ENCODE measurements around the gene BACE2. TPM values are rescaled to one million over a fixed set of nuclear protein-coding genes. Genes with fewer than 3 reads are reported as not detected.

BACE2 gene
- total and polyA plus RNA-seq, 2 of the 4 experiments (the other 2 are of a cell fraction): 17.0 to 35.5 TPM

DNA sequence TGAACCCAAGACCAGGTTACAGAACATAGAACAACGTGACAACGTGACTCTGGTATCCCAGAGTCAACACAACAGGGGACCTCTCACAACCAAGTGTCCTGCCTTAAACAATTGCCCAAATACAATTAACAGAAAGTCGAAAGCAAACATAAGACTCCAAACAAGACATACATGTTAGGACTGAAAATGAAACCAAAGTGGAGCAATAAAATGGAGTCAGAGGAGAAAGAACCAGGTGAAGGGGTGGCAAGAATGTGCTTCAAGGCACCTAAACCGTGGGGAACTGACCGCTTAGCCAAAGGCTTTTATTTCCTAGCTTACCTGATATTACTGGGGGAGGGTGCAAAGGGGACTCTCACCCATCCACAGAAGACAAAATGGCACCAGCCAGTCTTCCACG is 17.8 kb downstream of the BACE2 start:
- no peak overlapping the region for H3K18ac ChIP-seq (ENCODE audit: low read depth, low read length)
- H3K4ac ChIP-seq (ENCODE audit: low read depth, low read length): no peak overlapping the region
- no peak overlapping the region for H3K23ac ChIP-seq (ENCODE audit: low read depth, low read length)
- H2AFZ ChIP-seq (replicated peaks; ENCODE audit: low read length, poor library complexity): no peak overlapping the region
- CTCF ChIA-PET: no interaction called here
- H3K9me1 ChIP-seq (ENCODE audit: insufficient read depth, low read length): no peaks in the 10 kb centered on the region
- WGBS, 2 experiments (ENCODE audit: extremely low coverage in 2 of 2, insufficient read length in 1 of 2): no CpG with 5 or more reads among the region's 6 CpGs
- no peak overlapping the region for H3K14ac ChIP-seq (replicated peaks; ENCODE audit: low read depth, low read length)
- no peak overlapping the region for H4K91ac ChIP-seq (ENCODE audit: insufficient read depth, low read depth, low read length)
- intact Hi-C loops (cut with micrococcal nuclease): no loop called here
- peaks cover 3% of the 10 kb centered on the region for H3K4me1 ChIP-seq (ENCODE audit: control insufficient read depth, insufficient read depth, low read length)
- no peaks in the 10 kb centered on the region for H3K79me1 ChIP-seq (ENCODE audit: low read depth in 1 of 2, low read length in 2 of 2)
- BruUV-seq (replicated peaks): no TSS peak
- no peak overlapping the region for H2AK5ac ChIP-seq (ENCODE audit: low read depth, low read length)
- no peak for DNase-seq
- no peak overlapping the region for H2BK120ac ChIP-seq (ENCODE audit: low read depth, low read length)
- H3K36me3 ChIP-seq (ENCODE audit: control insufficient read depth, insufficient read depth, low read length): no peaks in the 10 kb centered on the region
- H4K5ac ChIP-seq (ENCODE audit: low read depth, low read length): no peak overlapping the region
- no peak overlapping the region for H3K4me2 ChIP-seq (ENCODE audit: low read depth, low read length)
- H3K4me3 ChIP-seq (ENCODE audit: insufficient read depth, low read depth, low read length): no peak overlapping the region
- ATAC-seq (ENCODE audit: low read depth): no peak
- H3K27me3 ChIP-seq (ENCODE audit: control insufficient read depth, insufficient read depth, low read length): no peaks in the 10 kb centered on the region
- H3K56ac ChIP-seq (ENCODE audit: extremely low read depth, insufficient read depth, low read length): no peak overlapping the region
- no peak overlapping the region for H2AK9ac ChIP-seq (replicated peaks; ENCODE audit: low read depth, low read length, poor library complexity)
- no peak overlapping the region for H2BK20ac ChIP-seq (ENCODE audit: low read depth, low read length)
- H4K8ac ChIP-seq (ENCODE audit: low read depth in 2 of 2, low read length in 2 of 2): no peak overlapping the region
- POLR2A ChIA-PET (ENCODE audit: unreplicated experiment): no interaction called here
- no peaks in the 10 kb centered on the region for H4K20me1 ChIP-seq (ENCODE audit: insufficient read depth, low read length)
- TF ChIP-seq CHD1 (IDR thresholded peaks at IDR 0.05; ENCODE audit: low read depth, low read length) (no peak), MAZ (IDR thresholded peaks at IDR 0.05; ENCODE audit: borderline replicate concordance, low read depth, low read length) (no peak), FOS (IDR thresholded peaks at IDR 0.05; ENCODE audit: low read depth, low read length) (no peak), RCOR1 (IDR thresholded peaks at IDR 0.05; ENCODE audit: insufficient replicate concordance, low read length) (no peak), SMC3 (IDR thresholded peaks at IDR 0.05; ENCODE audit: low read depth, low read length) (no peak), MAFK (IDR thresholded peaks at IDR 0.05; ENCODE audit: low read depth, low read length) (no peak), RAD21 (IDR thresholded peaks at IDR 0.05; ENCODE audit: low read length) (no peak), CEBPB (IDR thresholded peaks at IDR 0.05; ENCODE audit: low read depth, low read length) (no peak), POLR2A (IDR thresholded peaks at IDR 0.05; ENCODE audit: low read depth, low read length) (no peak), MXI1 (IDR thresholded peaks at IDR 0.05; ENCODE audit: borderline replicate concordance, low read depth, low read length) (no peak), BHLHE40 (IDR thresholded peaks at IDR 0.05; ENCODE audit: low read depth, low read length) (no peak), RFX5 (IDR thresholded peaks at IDR 0.05; ENCODE audit: low read depth, low read length) (no peak), NFE2L2 (IDR thresholded peaks at IDR 0.05; ENCODE audit: low read depth, low read length) (no peak)
- TF ChIP-seq, protein P1, sequence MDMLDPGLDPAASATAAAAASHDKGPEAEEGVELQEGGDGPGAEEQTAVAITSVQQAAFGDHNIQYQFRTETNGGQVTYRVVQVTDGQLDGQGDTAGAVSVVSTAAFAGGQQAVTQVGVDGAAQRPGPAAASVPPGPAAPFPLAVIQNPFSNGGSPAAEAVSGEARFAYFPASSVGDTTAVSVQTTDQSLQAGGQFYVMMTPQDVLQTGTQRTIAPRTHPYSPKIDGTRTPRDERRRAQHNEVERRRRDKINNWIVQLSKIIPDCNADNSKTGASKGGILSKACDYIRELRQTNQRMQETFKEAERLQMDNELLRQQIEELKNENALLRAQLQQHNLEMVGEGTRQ (IDR thresholded peaks at IDR 0.05; ENCODE audit: low read depth, low read length): no peak
- TF ChIP-seq, protein P2, sequence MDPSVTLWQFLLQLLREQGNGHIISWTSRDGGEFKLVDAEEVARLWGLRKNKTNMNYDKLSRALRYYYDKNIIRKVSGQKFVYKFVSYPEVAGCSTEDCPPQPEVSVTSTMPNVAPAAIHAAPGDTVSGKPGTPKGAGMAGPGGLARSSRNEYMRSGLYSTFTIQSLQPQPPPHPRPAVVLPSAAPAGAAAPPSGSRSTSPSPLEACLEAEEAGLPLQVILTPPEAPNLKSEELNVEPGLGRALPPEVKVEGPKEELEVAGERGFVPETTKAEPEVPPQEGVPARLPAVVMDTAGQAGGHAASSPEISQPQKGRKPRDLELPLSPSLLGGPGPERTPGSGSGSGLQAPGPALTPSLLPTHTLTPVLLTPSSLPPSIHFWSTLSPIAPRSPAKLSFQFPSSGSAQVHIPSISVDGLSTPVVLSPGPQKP (IDR thresholded peaks at IDR 0.05; ENCODE audit: borderline replicate concordance, low read depth, low read length): no peak
- TF ChIP-seq, protein P3, sequence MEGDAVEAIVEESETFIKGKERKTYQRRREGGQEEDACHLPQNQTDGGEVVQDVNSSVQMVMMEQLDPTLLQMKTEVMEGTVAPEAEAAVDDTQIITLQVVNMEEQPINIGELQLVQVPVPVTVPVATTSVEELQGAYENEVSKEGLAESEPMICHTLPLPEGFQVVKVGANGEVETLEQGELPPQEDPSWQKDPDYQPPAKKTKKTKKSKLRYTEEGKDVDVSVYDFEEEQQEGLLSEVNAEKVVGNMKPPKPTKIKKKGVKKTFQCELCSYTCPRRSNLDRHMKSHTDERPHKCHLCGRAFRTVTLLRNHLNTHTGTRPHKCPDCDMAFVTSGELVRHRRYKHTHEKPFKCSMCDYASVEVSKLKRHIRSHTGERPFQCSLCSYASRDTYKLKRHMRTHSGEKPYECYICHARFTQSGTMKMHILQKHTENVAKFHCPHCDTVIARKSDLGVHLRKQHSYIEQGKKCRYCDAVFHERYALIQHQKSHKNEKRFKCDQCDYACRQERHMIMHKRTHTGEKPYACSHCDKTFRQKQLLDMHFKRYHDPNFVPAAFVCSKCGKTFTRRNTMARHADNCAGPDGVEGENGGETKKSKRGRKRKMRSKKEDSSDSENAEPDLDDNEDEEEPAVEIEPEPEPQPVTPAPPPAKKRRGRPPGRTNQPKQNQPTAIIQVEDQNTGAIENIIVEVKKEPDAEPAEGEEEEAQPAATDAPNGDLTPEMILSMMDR (conservative IDR thresholded peaks at IDR 0.05; ENCODE audit: low read depth, low read length): no peak
- no peak overlapping the region for H2BK5ac ChIP-seq (ENCODE audit: low read depth, low read length, poor library complexity, severe bottlenecking)
- H3K9me3 ChIP-seq (ENCODE audit: control insufficient read depth, insufficient read depth, low read length): no peaks in the 10 kb centered on the region
- H3K27ac ChIP-seq (ENCODE audit: insufficient read depth, low read length): no peak overlapping the region
- dilution Hi-C loops (cut with HindIII; ENCODE audit: low sequenced_read_pairs, unreplicated experiment): no loop called here
- H2BK15ac ChIP-seq (ENCODE audit: low read depth, low read length): no peak overlapping the region
- H3K9ac ChIP-seq (ENCODE audit: low read depth, low read length): no peak overlapping the region
- in situ Hi-C loops (cut with MboI; ENCODE audit: low sequenced_read_pairs): no loop called here

Measured in IMR-90 (cell line).